Adipocyte (in vitro differentiated cells): Measurements from ENCODE around the gene ZNF646.

ENCODE experiments used
- DNase-seq: peaks from one replicate; pipeline ENCODE4 v3.0.0-alpha.2; 2015; ENCODE audit warnings: low read depth
- H3K27me3 ChIP-seq: replicated peaks from 2 replicates; pipeline ENCODE4 v1.7.0; 2013; ENCODE audit warnings: mild to moderate bottlenecking, low read length, moderate library complexity; ENCODE audit not compliant: control insufficient read depth, insufficient read depth
- H3K36me3 ChIP-seq: 2 replicates; pipeline ENCODE4 v1.7.0; 2013; ENCODE audit warnings: low read length, mild to moderate bottlenecking, moderate library complexity; ENCODE audit not compliant: control insufficient read depth, insufficient read depth, severe bottlenecking
- H3K4me1 ChIP-seq: 2 replicates; pipeline ENCODE4 v1.7.0; 2013; ENCODE audit warnings: mild to moderate bottlenecking, low read length, moderate library complexity; ENCODE audit not compliant: control insufficient read depth, insufficient read depth
- H3K4me3 ChIP-seq: 2 replicates; pipeline ENCODE4 v1.7.0; 2013; ENCODE audit warnings: mild to moderate bottlenecking, low read length, moderate library complexity
- H3K9ac ChIP-seq: 2 replicates; pipeline ENCODE4 v1.7.0; 2013; ENCODE audit warnings: mild to moderate bottlenecking, low read length, moderate library complexity
- H3K9me3 ChIP-seq: 2 replicates; pipeline ENCODE4 v1.7.0; 2013; ENCODE audit warnings: mild to moderate bottlenecking, low read length, moderate library complexity; ENCODE audit not compliant: control insufficient read depth

The ZNF646 gene

GRCh38 chr16:31073970-31074813 lies at the start of gene ZNF646, which contains the start of gene ZNF668:
TSS of gene ZNF646 (plus strand) at chr16:31074422. CDS start at chr16:31076325, 1,903 bp downstream.
TSS of gene ZNF668 (minus strand) at chr16:31074240. CDS start at chr16:31064459, 9,781 bp downstream.
- peaks cover 13% of the 10 kb centered on the region for H3K4me1 ChIP-seq
- DNase-seq, result peak; percentile 100
- peak within 1 kb of the TSS; percentile 97 for H3K9ac ChIP-seq
- H3K9me3 ChIP-seq, result no peaks in the 10 kb centered on the region
- peak within 1 kb of the TSS; percentile 99 for H3K4me3 ChIP-seq
- H3K27me3 ChIP-seq, result no peaks in the 10 kb centered on the region
- peaks cover 28% of the 10 kb centered on the region for H3K36me3 ChIP-seq

- H3K4me1 ChIP-seq, result no peaks in the 10 kb centered on the region
- DNase-seq, result no peak
Measured at GRCh38 chr16:31025339-31025738, 48.9 kb upstream of the ZNF646 start.

GRCh38 chr16:31029272-31029671 lies 45.0 kb upstream of the ZNF646 start:
- no peak for DNase-seq
- no peak overlapping the region for H3K9ac ChIP-seq
- peaks cover 7% of the 10 kb centered on the region for H3K4me1 ChIP-seq
- H3K9me3 ChIP-seq, result no peaks in the 10 kb centered on the region
- H3K4me3 ChIP-seq, result no peak overlapping the region
- H3K27me3 ChIP-seq, result no peaks in the 10 kb centered on the region
- no peaks in the 10 kb centered on the region for H3K36me3 ChIP-seq

More at GRCh38 chr16:31025339-31025738, 48.9 kb upstream of the ZNF646 start:
- Histone ChIP-seq H3K9ac (no peak overlapping the region), H3K27me3 (no peaks in the 10 kb centered on the region), H3K9me3 (no peaks in the 10 kb centered on the region), H3K4me3 (no peak overlapping the region), H3K36me3 (no peaks in the 10 kb centered on the region)

- no peaks in the 10 kb centered on the region for H3K9me3 ChIP-seq
- H3K4me1 ChIP-seq, result peaks cover 14% of the 10 kb centered on the region
- no peak overlapping the region for H3K9ac ChIP-seq
- no peak overlapping the region for H3K4me3 ChIP-seq
- no peaks in the 10 kb centered on the region for H3K27me3 ChIP-seq
- H3K36me3 ChIP-seq, result no peaks in the 10 kb centered on the region
- DNase-seq, result no peak
Measured at GRCh38 chr16:31031276-31031675, 42.9 kb upstream of the ZNF646 start.

GRCh38 chr16:31032736-31033708 lies 41.2 kb upstream of the ZNF646 start, which contains the start of gene STX4:
TSS of gene STX4 (plus strand) at chr16:31033558. CDS start at chr16:31033806, 248 bp downstream.
- Histone ChIP-seq H3K9me3 (no peaks in the 10 kb centered on the region), H3K4me1 (peaks cover 14% of the 10 kb centered on the region), H3K4me3 (peak within 1 kb of the TSS; percentile 100), H3K9ac (peak within 1 kb of the TSS; percentile 99), H3K36me3 (peaks cover 5% of the 10 kb centered on the region), H3K27me3 (no peaks in the 10 kb centered on the region)
- peak; percentile 99 for DNase-seq

GRCh38 chr16:31033709-31034492 lies 40.3 kb upstream of the ZNF646 start:
- H3K4me1 ChIP-seq, result peaks cover 14% of the 10 kb centered on the region
- peak; percentile 93 for DNase-seq
- H3K36me3 ChIP-seq, result peaks cover 14% of the 10 kb centered on the region
- peak overlapping the region; percentile 99 for H3K9ac ChIP-seq
- peak overlapping the region; percentile 100 for H3K4me3 ChIP-seq
- no peaks in the 10 kb centered on the region for H3K9me3 ChIP-seq
- H3K27me3 ChIP-seq, result no peaks in the 10 kb centered on the region

- Histone ChIP-seq H3K4me3 (no peak overlapping the region), H3K9me3 (no peaks in the 10 kb centered on the region), H3K27me3 (no peaks in the 10 kb centered on the region), H3K9ac (no peak overlapping the region), H3K36me3 (peaks cover 35% of the 10 kb centered on the region), H3K4me1 (peaks cover 14% of the 10 kb centered on the region)
- no peak for DNase-seq
Measured at GRCh38 chr16:31036691-31037090, 37.5 kb upstream of the ZNF646 start.

- no peak overlapping the region for H3K4me3 ChIP-seq
- no peak overlapping the region for H3K9ac ChIP-seq
- peaks cover 50% of the 10 kb centered on the region for H3K36me3 ChIP-seq
- H3K9me3 ChIP-seq, result no peaks in the 10 kb centered on the region
- H3K4me1 ChIP-seq, result peaks cover 7% of the 10 kb centered on the region
- DNase-seq, result no peak
- H3K27me3 ChIP-seq, result no peaks in the 10 kb centered on the region
Measured at GRCh38 chr16:31038993-31039392, 35.2 kb upstream of the ZNF646 start.

GRCh38 chr16:31042866-31043265 lies 31.4 kb upstream of the ZNF646 start:
- Histone ChIP-seq H3K27me3 (no peaks in the 10 kb centered on the region), H3K9me3 (no peaks in the 10 kb centered on the region), H3K9ac (no peak overlapping the region), H3K4me1 (no peaks in the 10 kb centered on the region), H3K36me3 (peaks cover 47% of the 10 kb centered on the region), H3K4me3 (no peak overlapping the region)
- DNase-seq, result no peak

- H3K4me1 ChIP-seq, result no peaks in the 10 kb centered on the region
- H3K9me3 ChIP-seq, result no peaks in the 10 kb centered on the region
- no peak overlapping the region for H3K9ac ChIP-seq
- no peak for DNase-seq
- H3K27me3 ChIP-seq, result no peaks in the 10 kb centered on the region
- H3K36me3 ChIP-seq, result peaks cover 42% of the 10 kb centered on the region
- no peak overlapping the region for H3K4me3 ChIP-seq
Measured at GRCh38 chr16:31043352-31043751, 30.9 kb upstream of the ZNF646 start.
